Endothelial cell of umbilical vein (primary cell): ENCODE data around the gene SHISA5. TPM values are rescaled to one million over a fixed set of nuclear protein-coding genes. Genes with fewer than 3 reads are reported as not detected.

Experiments
- BruUV-seq: library from RNA; stranded (reverse); fragments of 400-500 nt; replicated peaks from 2 replicates; lab custom pipeline; 2021; lab: Mats Ljungman, UMichigan
- CTCF ChIA-PET: fragments of 300-600, 350-600 bp; sonication (Branson Sonifier 250); formaldehyde crosslinking; loops from one replicate; lab custom pipeline; 2021; ENCODE audit warnings: antibody characterized with exemption, inconsistent platforms; lab: Charles Lee
- POLR2A ChIA-PET: fragments of 300-600, 350-600 bp; sonication (Branson Sonifier 250); formaldehyde crosslinking; loops from one replicate; lab custom pipeline; 2021; ENCODE audit warnings: antibody characterized with exemption, inconsistent platforms; lab: Charles Lee
- DNase-seq: peaks from one replicate; pipeline ENCODE4 v3.0.0-alpha.2; 2011; ENCODE audit warnings: low read depth, low spot score
- FAIRE-seq: peaks from 2 replicates; lab custom pipeline; 2011; peaks lifted over from hg19 to GRCh38; lab: Jason Lieb, UNC
- H2AFZ ChIP-seq: 2 replicates; pipeline ENCODE4 v1.6.0; 2012; ENCODE audit warnings: low read depth, low read length, control low read depth, inconsistent platforms
- H3K27ac ChIP-seq: 2 replicates; pipeline ENCODE4 v1.5.1; 2011; ENCODE audit warnings: low read depth, mild to moderate bottlenecking, control low read depth, low read length, moderate library complexity; ENCODE audit not compliant: insufficient read depth
- H3K27me3 ChIP-seq, 2 experiments: 2 replicates each; pipeline versions ENCODE4 v1.6.0 to v1.6.1; 2011; ENCODE audit warnings: low read length in 2 of 2, mixed read lengths in 1 of 2; ENCODE audit not compliant: control insufficient read depth in 2 of 2, insufficient read depth in 2 of 2
- H3K36me3 ChIP-seq, 2 experiments: 2 replicates in 1 of 2; 3 replicates in 1 of 2; pipeline ENCODE4 v1.5.1; 2011; ENCODE audit warnings: low read length in 2 of 2, mild to moderate bottlenecking in 1 of 2, moderate library complexity in 1 of 2; ENCODE audit not compliant: control insufficient read depth in 2 of 2, insufficient read depth in 2 of 2; ENCODE audit errors: extremely low read depth in 1 of 2
- H3K4me1 ChIP-seq: 3 replicates; pipeline ENCODE4 v1.5.1; 2011; ENCODE audit warnings: mild to moderate bottlenecking, low read length; ENCODE audit not compliant: control insufficient read depth, insufficient read depth; ENCODE audit errors: extremely low read depth
- H3K4me2 ChIP-seq: 2 replicates; pipeline ENCODE4 v1.6.1; 2011; ENCODE audit warnings: low read length, control low read depth, mixed read lengths; ENCODE audit not compliant: insufficient read depth
- H3K4me3 ChIP-seq, 3 experiments: fragments of 200-600 bp in 1 of 3; sonication (generic), shearing (Covaris generic) in 1 of 3; replicated peaks in 1 of 3; 2 replicates each; pipeline ENCODE4 v1.5.1; 2011 to 2016; ENCODE audit warnings: control low read depth in 3 of 3, low read length in 3 of 3, mild to moderate bottlenecking in 2 of 3, inconsistent platforms in 1 of 3, low read depth in 1 of 3, moderate library complexity in 1 of 3; ENCODE audit not compliant: insufficient read depth in 1 of 3
- H3K79me2 ChIP-seq: 2 replicates; pipeline ENCODE4 v1.6.0; 2012; ENCODE audit warnings: low read length, inconsistent platforms; ENCODE audit not compliant: control insufficient read depth, insufficient read depth
- H3K9ac ChIP-seq: replicated peaks from 2 replicates; pipeline ENCODE3; 2011; ENCODE audit warnings: low read length, control low read depth; ENCODE audit not compliant: insufficient read depth; ENCODE audit errors: extremely low read depth
- H3K9me1 ChIP-seq: replicated peaks from 3 replicates; pipeline ENCODE4 v1.6.0; 2011; ENCODE audit warnings: mild to moderate bottlenecking, low read length; ENCODE audit not compliant: control insufficient read depth, insufficient read depth; ENCODE audit errors: extremely low read depth
- H3K9me3 ChIP-seq: replicated peaks from 2 replicates; pipeline ENCODE4 v1.5.1; 2012; ENCODE audit warnings: low read length, inconsistent platforms; ENCODE audit not compliant: control insufficient read depth, insufficient read depth
- H4K20me1 ChIP-seq: replicated peaks from 2 replicates; pipeline ENCODE3; 2011; ENCODE audit warnings: mild to moderate bottlenecking, low read length; ENCODE audit not compliant: control insufficient read depth, insufficient read depth; ENCODE audit errors: extremely low read depth
- EZH2 ChIP-seq: IDR thresholded peaks from 2 replicates; pipeline ENCODE4 v1.6.1; 2012; ENCODE audit warnings: borderline replicate concordance, low read depth, mild to moderate bottlenecking, moderate library complexity, low read length, inconsistent platforms; ENCODE audit not compliant: severe bottlenecking
- FOS ChIP-seq: IDR thresholded peaks from 2 replicates; pipeline ENCODE4 v1.6.1; 2011; ENCODE audit warnings: mild to moderate bottlenecking, low read length, moderate library complexity, borderline replicate concordance; ENCODE audit not compliant: insufficient read depth
- GATA2 ChIP-seq: IDR thresholded peaks from 2 replicates; pipeline ENCODE4 v1.7.0; 2011; ENCODE audit warnings: low read depth, mild to moderate bottlenecking, moderate library complexity, mixed read lengths, low read length; ENCODE audit not compliant: insufficient read length, insufficient read depth
- MYC ChIP-seq: IDR thresholded peaks from one replicate; pipeline ENCODE4 v1.6.1; 2011; ENCODE audit warnings: mild to moderate bottlenecking, low read depth, low read length
- POLR2A ChIP-seq: IDR thresholded peaks from 2 replicates; pipeline ENCODE4 v1.6.1; 2012; ENCODE audit warnings: low read depth, mild to moderate bottlenecking, control low read depth, low read length
- POLR2AphosphoS5 ChIP-seq: IDR thresholded peaks from 2 replicates; pipeline ENCODE4 v1.6.1; 2012; ENCODE audit warnings: low read depth, mild to moderate bottlenecking, control low read depth, low read length, moderate library complexity; ENCODE audit not compliant: insufficient read depth
- dilution Hi-C: fragments of 300-500 bp; cut with MboI; formaldehyde crosslinking; loops from one replicate; pipeline ENCODE4 v1.15.0; 2019; ENCODE audit warnings: low sequenced_read_pairs; ENCODE audit not compliant: extremely low pct_ligation_motif_present
- intact Hi-C: fragments of 100-400 bp; cut with micrococcal nuclease; formaldehyde crosslinking; loops from one replicate; pipeline ENCODE4 v1.10.0; 2022
- polyA plus RNA-seq, 4 experiments: library from polyadenylated mRNA; depleted of rRNA in 3 of 4; stranded (reverse) in 3 of 4; unstranded in 1 of 4; fragments of >200 nt; gene quantifications; 2 replicates each; pipeline versions ENCODE4 v1.2.1 to v1.2.3, GENCODE V29; 2011 to 2012; ENCODE audit warnings: missing spikeins in 1 of 4
- total RNA-seq: library from RNA; stranded (reverse); gene quantifications from 2 replicates; pipeline ENCODE4 v1.2.3, GENCODE V29; 2021
- TF ChIP-seq, protein P1 (sequence below): IDR thresholded peaks from 2 replicates; pipeline ENCODE4 v1.6.1; 2011; ENCODE audit not compliant: insufficient read depth, insufficient read length

Gene SHISA5
- total and polyA plus RNA-seq, 2 donors (not counting 3 experiments of a cell fraction or from before 2014, with no cell fraction given): 205 to 320 TPM

DNA sequence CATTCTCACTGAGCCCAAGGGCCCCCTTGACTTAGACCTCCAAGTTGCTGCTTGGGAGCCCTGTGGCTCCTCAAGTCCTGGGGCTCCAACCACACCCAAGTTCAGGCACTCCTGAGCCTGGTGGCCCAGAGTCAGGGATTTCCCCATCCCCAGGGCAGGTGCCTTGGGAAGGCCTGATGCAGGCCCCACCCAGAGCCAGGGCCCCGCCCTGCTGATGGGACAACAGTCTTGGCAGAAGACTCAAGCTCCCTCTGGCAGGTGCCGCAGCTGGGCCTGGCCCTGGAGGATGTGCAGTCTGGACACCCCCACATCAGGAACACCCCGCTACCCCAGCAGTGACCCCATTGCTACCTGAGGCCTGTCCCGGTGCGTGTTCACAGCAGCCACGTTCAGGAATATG lies 17.7 kb upstream of the SHISA5 start:
- Histone ChIP-seq H4K20me1 (no peaks in the 10 kb centered on the region), H2AFZ (no peak overlapping the region), H3K4me1 (no peaks in the 10 kb centered on the region), H3K4me3 (no peak overlapping the region), H3K79me2 (no peaks in the 10 kb centered on the region), H3K36me3 (no peaks in the 10 kb centered on the region), H3K9ac (no peak overlapping the region), H3K4me2 (no peak overlapping the region), H3K9me3 (no peaks in the 10 kb centered on the region), H3K9me1 (no peaks in the 10 kb centered on the region), H3K27ac (no peak overlapping the region), H3K27me3 (no peaks in the 10 kb centered on the region)
- dilution Hi-C loops (no loop called here), intact Hi-C loops (no loop called here)
- POLR2A ChIA-PET: no interaction called here
- FAIRE-seq (no peak), DNase-seq (no peak)
- TF ChIP-seq EZH2: no peak
- TF ChIP-seq, protein P1, sequence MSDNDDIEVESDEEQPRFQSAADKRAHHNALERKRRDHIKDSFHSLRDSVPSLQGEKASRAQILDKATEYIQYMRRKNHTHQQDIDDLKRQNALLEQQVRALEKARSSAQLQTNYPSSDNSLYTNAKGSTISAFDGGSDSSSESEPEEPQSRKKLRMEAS: no peak
- TF ChIP-seq GATA2: no peak
- no peak for TF ChIP-seq POLR2AphosphoS5
- TF ChIP-seq FOS: no peak
- no TSS peak for BruUV-seq
- CTCF ChIA-PET: interaction anchor here (0.5 to 1.3 kb wide), 5 partner anchors 12 to 121 kb away, joined by 3 to 4 read pairs (median 3); no protein-coding TSS in a partner anchor

DNA sequence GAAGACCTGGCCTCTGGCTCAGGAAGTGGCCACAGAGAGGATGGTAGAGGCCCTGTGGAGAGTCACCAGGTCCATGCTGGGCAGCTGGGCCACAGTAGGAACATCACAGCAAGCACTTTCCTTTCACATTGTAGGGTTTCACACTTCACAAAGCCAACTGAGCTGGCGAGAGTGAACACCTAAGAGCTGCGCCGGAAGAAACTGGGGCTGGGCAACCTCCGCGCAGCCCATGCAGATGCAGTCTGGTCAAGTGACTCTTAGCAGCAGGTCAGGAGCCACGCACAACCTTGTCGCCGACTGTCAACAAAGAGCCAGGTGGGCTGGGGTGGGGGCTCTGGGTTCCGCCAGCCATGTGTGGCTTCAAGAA lies 15.3 kb upstream of the SHISA5 start:
- H3K27me3 ChIP-seq: no peaks in the 10 kb centered on the region
- dilution Hi-C loops: no loop called here
- TF ChIP-seq MYC: no peak
- no peak for TF ChIP-seq FOS
- TF ChIP-seq POLR2AphosphoS5: no peak
- TF ChIP-seq POLR2A: no peak

More for the DNA sequence above, 15.3 kb upstream of the SHISA5 start:
- CTCF ChIA-PET: interaction anchor here (0.6 to 1.2 kb wide), 5 partner anchors 11 to 119 kb away, joined by 3 to 4 read pairs (median 3); no protein-coding TSS in a partner anchor
- Histone ChIP-seq H3K4me1 (no peaks in the 10 kb centered on the region), H3K9ac (no peak overlapping the region), H3K27ac (no peak overlapping the region), H3K79me2 (no peaks in the 10 kb centered on the region), H4K20me1 (no peaks in the 10 kb centered on the region), H3K4me2 (no peak overlapping the region), H3K4me3 (no peak overlapping the region), H3K9me1 (no peaks in the 10 kb centered on the region), H2AFZ (no peak overlapping the region), H3K9me3 (no peaks in the 10 kb centered on the region), H3K36me3 (no peaks in the 10 kb centered on the region)
- no peak for DNase-seq
- no peak for FAIRE-seq
- no TSS peak for BruUV-seq
- POLR2A ChIA-PET: interaction anchor here (0.5 kb wide), 1 partner anchor 272 kb away, joined by 8 read pairs; no protein-coding TSS in a partner anchor
- intact Hi-C loops: no loop called here
